SU-DHL-6 (cell line): ENCODE measurements around the gene PACC1.

Experiments
- H2AFZ ChIP-seq: fragments of 200-600 bp; sonication (generic); 2 replicates; pipeline ENCODE4 v1.6.1; 2014; ENCODE audit warnings: low read depth, mild to moderate bottlenecking, moderate library complexity, mixed read lengths, antibody characterized with exemption, low read length; ENCODE audit not compliant: severe bottlenecking
- H3F3A ChIP-seq: fragments of 200-600 bp; shearing (Covaris generic); 2 replicates; pipeline ENCODE4 v1.6.0; 2016; ENCODE audit warnings: antibody characterized with exemption, mild to moderate bottlenecking; ENCODE audit not compliant: insufficient read depth
- H3K27ac ChIP-seq: fragments of 200-600 bp; sonication (generic); 2 replicates; pipeline ENCODE4 v1.5.1; 2016; ENCODE audit warnings: low read depth, mild to moderate bottlenecking, low read length, moderate library complexity, mixed read lengths
- H3K27me3 ChIP-seq: fragments of 200-600 bp; sonication (generic), shearing (Covaris generic); 2 replicates; pipeline ENCODE4 v1.6.0; 2014; ENCODE audit warnings: mild to moderate bottlenecking, low read length
- H3K36me3 ChIP-seq: fragments of 200-600 bp; sonication (generic); 2 replicates; pipeline ENCODE4 v1.6.1; 2014; ENCODE audit warnings: mild to moderate bottlenecking, low read length, mixed read lengths
- H3K4me2 ChIP-seq: fragments of 300-600, 200-600 bp; shearing (Covaris generic), sonication (generic); 2 replicates; pipeline ENCODE4 v1.6.0; 2014; ENCODE audit warnings: low read length, low read depth, mild to moderate bottlenecking; ENCODE audit not compliant: poor library complexity, severe bottlenecking
- H3K4me3 ChIP-seq: fragments of 200-600 bp; sonication (generic); 2 replicates; pipeline ENCODE4 v1.5.1; 2014; ENCODE audit warnings: antibody characterized with exemption, low read length, mild to moderate bottlenecking, mixed read lengths; ENCODE audit not compliant: insufficient read depth, poor library complexity, severe bottlenecking
- H3K79me2 ChIP-seq: fragments of 200-600 bp; sonication (generic); 2 replicates; pipeline ENCODE4 v1.6.1; 2014; ENCODE audit warnings: mild to moderate bottlenecking, low read length, moderate library complexity; ENCODE audit not compliant: insufficient read depth
- H3K9ac ChIP-seq: fragments of 200-600 bp; sonication (generic); 2 replicates; pipeline ENCODE4 v1.7.0; 2014; ENCODE audit warnings: mild to moderate bottlenecking, low read length
- H3K9me2 ChIP-seq: fragments of 200-600 bp; sonication (generic); replicated peaks from 2 replicates; pipeline ENCODE4 v1.6.1; 2014; ENCODE audit warnings: low read length; ENCODE audit not compliant: insufficient read depth
- H3K9me3 ChIP-seq: fragments of 200-600 bp; sonication (generic); 2 replicates; pipeline ENCODE4 v1.6.1; 2014; ENCODE audit warnings: low read length, mixed read lengths; ENCODE audit not compliant: insufficient read depth
- H4K20me1 ChIP-seq: fragments of 200-600 bp; sonication (generic); 2 replicates; pipeline ENCODE4 v1.6.1; 2014; ENCODE audit warnings: low read depth, mild to moderate bottlenecking, antibody characterized with exemption, low read length, moderate library complexity, mixed read lengths
- EZH2phosphoT487 ChIP-seq: fragments of 200-600 bp; sonication (generic), shearing (Covaris generic); conservative IDR thresholded peaks from 2 replicates; pipeline ENCODE4 v1.6.1; 2018; ENCODE audit warnings: mild to moderate bottlenecking, antibody characterized with exemption, low read length, moderate library complexity, mixed read lengths
- TF ChIP-seq, protein P1 (sequence below): fragments of 200-600 bp; sonication (generic); IDR thresholded peaks from one replicate; pipeline ENCODE4 v1.5.1; 2017; ENCODE audit warnings: antibody characterized with exemption, mild to moderate bottlenecking, low read length, moderate library complexity; ENCODE audit not compliant: insufficient read depth, poor library complexity, severe bottlenecking

The PACC1 gene

DNA sequence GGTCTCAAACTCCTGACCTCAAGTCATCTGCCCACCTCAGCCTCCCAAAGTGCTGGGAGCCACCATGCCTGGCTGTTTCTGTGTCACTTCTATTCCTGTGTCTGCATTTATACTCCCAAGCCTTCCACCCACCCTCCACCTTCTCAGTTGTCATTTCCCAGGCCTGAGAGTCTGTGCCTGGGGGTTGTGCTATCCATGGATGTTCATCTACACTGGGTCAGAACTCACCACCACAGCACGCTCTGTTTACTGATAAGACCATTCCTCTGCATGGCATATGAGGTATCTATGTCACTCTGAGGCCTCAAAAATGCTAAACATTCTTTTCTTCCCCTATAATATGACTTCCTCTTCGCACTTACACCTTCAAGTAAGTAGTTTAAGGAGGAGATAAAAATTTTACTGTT is 24.1 kb upstream of the PACC1 start:
- no peaks in the 10 kb centered on the region for H3K9me3 ChIP-seq
- H2AFZ ChIP-seq = no peak overlapping the region
- H3K36me3 ChIP-seq = no peaks in the 10 kb centered on the region
- no peak overlapping the region for H3K4me2 ChIP-seq
- H3K4me3 ChIP-seq = no peak overlapping the region
- H3K9ac ChIP-seq = no peak overlapping the region
- H3K9me2 ChIP-seq = no peaks in the 10 kb centered on the region
- no peak overlapping the region for H3K27ac ChIP-seq
- H4K20me1 ChIP-seq = no peaks in the 10 kb centered on the region
- TF ChIP-seq, protein P1, sequence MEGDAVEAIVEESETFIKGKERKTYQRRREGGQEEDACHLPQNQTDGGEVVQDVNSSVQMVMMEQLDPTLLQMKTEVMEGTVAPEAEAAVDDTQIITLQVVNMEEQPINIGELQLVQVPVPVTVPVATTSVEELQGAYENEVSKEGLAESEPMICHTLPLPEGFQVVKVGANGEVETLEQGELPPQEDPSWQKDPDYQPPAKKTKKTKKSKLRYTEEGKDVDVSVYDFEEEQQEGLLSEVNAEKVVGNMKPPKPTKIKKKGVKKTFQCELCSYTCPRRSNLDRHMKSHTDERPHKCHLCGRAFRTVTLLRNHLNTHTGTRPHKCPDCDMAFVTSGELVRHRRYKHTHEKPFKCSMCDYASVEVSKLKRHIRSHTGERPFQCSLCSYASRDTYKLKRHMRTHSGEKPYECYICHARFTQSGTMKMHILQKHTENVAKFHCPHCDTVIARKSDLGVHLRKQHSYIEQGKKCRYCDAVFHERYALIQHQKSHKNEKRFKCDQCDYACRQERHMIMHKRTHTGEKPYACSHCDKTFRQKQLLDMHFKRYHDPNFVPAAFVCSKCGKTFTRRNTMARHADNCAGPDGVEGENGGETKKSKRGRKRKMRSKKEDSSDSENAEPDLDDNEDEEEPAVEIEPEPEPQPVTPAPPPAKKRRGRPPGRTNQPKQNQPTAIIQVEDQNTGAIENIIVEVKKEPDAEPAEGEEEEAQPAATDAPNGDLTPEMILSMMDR = no peak
- no peak for TF ChIP-seq EZH2phosphoT487
- H3K27me3 ChIP-seq = no peaks in the 10 kb centered on the region
- H3F3A ChIP-seq = no peaks in the 10 kb centered on the region
- no peaks in the 10 kb centered on the region for H3K79me2 ChIP-seq

DNA sequence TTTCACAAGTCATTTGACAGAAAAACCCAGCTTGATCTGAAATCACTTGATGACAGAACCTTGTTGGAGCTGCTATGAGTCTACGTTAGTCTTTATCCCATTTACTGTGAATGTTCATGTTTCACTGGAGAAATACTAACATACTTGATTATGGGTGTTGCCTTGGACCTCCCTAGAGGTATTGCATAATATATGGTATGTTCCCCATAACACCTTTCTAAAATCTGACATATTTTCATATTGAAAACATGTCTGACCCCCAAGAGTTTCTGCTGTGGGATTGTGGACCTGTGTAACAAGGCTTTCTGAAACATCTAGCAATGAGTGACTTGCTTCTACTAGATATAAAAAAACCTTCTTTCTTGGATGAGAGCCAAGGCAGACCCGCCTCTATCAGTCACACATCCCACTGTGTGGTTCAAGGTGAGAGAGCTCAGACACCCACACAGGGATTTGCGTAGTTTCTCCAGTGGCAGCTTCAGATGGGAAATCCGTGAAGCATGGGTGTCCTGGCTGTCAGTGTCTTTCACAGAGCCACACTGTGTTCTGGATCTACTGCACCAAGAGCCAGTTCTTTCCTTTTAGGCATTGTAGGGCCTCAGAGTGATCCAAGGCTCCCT is 22.6 kb upstream of the PACC1 start:
- no peak overlapping the region for H3K27ac ChIP-seq

GRCh38 chr1:212434992-212435391 is 20.3 kb upstream of the PACC1 start:
- no peaks in the 10 kb centered on the region for H4K20me1 ChIP-seq
- H3K79me2 ChIP-seq = no peaks in the 10 kb centered on the region
- H3K27me3 ChIP-seq = no peaks in the 10 kb centered on the region
- H3K9me2 ChIP-seq = no peaks in the 10 kb centered on the region
- no peak overlapping the region for H3K27ac ChIP-seq
- TF ChIP-seq, protein P1 = no peak
- no peak for TF ChIP-seq EZH2phosphoT487
- H3K36me3 ChIP-seq = no peaks in the 10 kb centered on the region
- no peak overlapping the region for H3K9ac ChIP-seq
- no peak overlapping the region for H2AFZ ChIP-seq
- no peaks in the 10 kb centered on the region for H3F3A ChIP-seq
- no peak overlapping the region for H3K4me2 ChIP-seq
- H3K4me3 ChIP-seq = no peak overlapping the region
- no peaks in the 10 kb centered on the region for H3K9me3 ChIP-seq

More for the DNA sequence above, 22.6 kb upstream of the PACC1 start:
- Histone ChIP-seq H3K4me2 (no peak overlapping the region), H2AFZ (no peak overlapping the region), H3K9me2 (no peaks in the 10 kb centered on the region), H3K27me3 (no peaks in the 10 kb centered on the region), H3K79me2 (no peaks in the 10 kb centered on the region), H3K4me3 (no peak overlapping the region), H3K36me3 (no peaks in the 10 kb centered on the region), H3K9me3 (no peaks in the 10 kb centered on the region), H3K9ac (no peak overlapping the region), H3F3A (no peaks in the 10 kb centered on the region), H4K20me1 (no peaks in the 10 kb centered on the region)
- TF ChIP-seq EZH2phosphoT487 = no peak
- TF ChIP-seq, protein P1 = no peak
